ENCODE data around the gene TMEM205.
"Not testable (repeated sequence)": the region's sequence is repeated elsewhere in the genome, so short reads cannot be mapped to it uniquely, and the experiment has no call there.

Gene TMEM205

DNA sequence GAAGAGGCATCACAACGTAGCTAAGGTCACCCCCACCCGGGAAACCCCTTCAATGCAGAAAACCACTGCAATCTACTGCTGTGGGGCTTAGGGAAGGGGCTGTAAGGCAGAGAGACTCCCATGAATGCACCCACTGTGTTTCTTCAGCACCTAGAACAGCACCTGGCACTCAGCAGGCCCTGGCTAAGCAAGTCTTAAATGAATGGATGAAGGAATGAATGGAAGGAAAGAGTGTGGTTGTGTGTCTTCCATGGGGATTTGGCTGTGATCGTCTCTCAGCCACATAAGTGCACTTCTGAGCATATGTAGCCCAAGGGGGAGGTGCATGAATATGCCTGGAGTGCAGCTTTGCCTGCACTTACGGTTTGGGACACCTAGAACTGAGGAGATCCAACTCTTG, 3.1 kb upstream of the TMEM205 start:
- CTCF ChIA-PET = interaction anchor here (0.6 to 1.1 kb wide), 2 partner anchors 55 to 136 kb away, joined by 3 read pairs; no protein-coding TSS in a partner anchor
- no peak for TF ChIP-seq TARDBP (IDR thresholded peaks at IDR 0.05)
- TF ChIP-seq SP1 (IDR thresholded peaks at IDR 0.05) = no peak
- no peak for TF ChIP-seq HDGF (IDR thresholded peaks at IDR 0.05; ENCODE audit: borderline replicate concordance)
- no peak for TF ChIP-seq FOXA1 (IDR thresholded peaks at IDR 0.05)
- no peak for TF ChIP-seq LEF1 (IDR thresholded peaks at IDR 0.05; ENCODE audit: borderline replicate concordance)
- no peak for TF ChIP-seq NFRKB (IDR thresholded peaks at IDR 0.05)
- no peak for TF ChIP-seq L3MBTL2 (conservative IDR thresholded peaks at IDR 0.05)
- no peak for TF ChIP-seq ARNT (IDR thresholded peaks at IDR 0.05)
- TF ChIP-seq CTBP1 (IDR thresholded peaks at IDR 0.05; ENCODE audit: borderline replicate concordance) = no peak
- TF ChIP-seq FOXM1 (IDR thresholded peaks at IDR 0.05; ENCODE audit: borderline replicate concordance) = no peak
- no peak for TF ChIP-seq ELF4 (IDR thresholded peaks at IDR 0.05)
- no peak for TF ChIP-seq BHLHE40 (IDR thresholded peaks at IDR 0.05; ENCODE audit: borderline replicate concordance)
- POLR2A ChIA-PET = no interaction called here
- DNase-seq (ENCODE audit: extremely low spot score) = no peak

DNA sequence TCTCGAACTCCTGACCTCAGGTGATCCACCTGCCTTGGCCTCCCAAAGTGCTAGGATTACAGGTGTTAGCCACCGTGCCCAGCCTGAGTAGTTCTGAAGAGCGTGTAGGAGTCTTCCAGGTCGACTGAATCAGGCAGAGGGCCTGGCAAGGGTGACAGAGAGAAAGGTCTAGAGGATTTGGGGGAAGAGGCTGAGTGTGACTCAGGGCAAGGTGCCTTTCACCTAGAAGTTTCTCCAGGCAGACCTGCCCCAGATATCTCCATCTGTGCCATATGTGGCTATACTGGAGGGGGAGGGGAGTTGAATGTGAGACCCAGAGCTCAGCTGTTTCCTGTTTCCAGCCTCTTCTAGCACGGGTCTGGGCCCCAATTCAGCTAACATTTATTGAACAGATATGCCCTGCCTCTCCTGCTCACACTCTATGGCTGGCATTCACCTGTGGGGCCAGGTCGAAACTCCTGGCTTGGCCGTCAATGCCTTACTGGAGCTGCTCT, 1.5 kb upstream of the TMEM205 start:
- ChIA-PET POLR2A (interaction anchor here (2.0 to 3.3 kb wide), 3 partner anchors 25 to 36 kb away, joined by 6 to 20 read pairs (median 10); partner anchors contain the start of genes EPOR and SWSAP1), CTCF (no interaction called here)
- no peak for DNase-seq (ENCODE audit: extremely low spot score)
- TF ChIP-seq TARDBP (IDR thresholded peaks at IDR 0.05) (no peak), SUZ12 (IDR thresholded peaks at IDR 0.05) (no peak), ZNF384 (IDR thresholded peaks at IDR 0.05) (no peak), FOXM1 (IDR thresholded peaks at IDR 0.05; ENCODE audit: borderline replicate concordance) (no peak), ARNT (IDR thresholded peaks at IDR 0.05) (no peak), SP1 (IDR thresholded peaks at IDR 0.05) (no peak), ELF4 (IDR thresholded peaks at IDR 0.05) (no peak), L3MBTL2 (conservative IDR thresholded peaks at IDR 0.05) (no peak), CTBP1 (IDR thresholded peaks at IDR 0.05; ENCODE audit: borderline replicate concordance) (no peak), LEF1 (IDR thresholded peaks at IDR 0.05; ENCODE audit: borderline replicate concordance) (no peak)
- TF ChIP-seq, protein P1, sequence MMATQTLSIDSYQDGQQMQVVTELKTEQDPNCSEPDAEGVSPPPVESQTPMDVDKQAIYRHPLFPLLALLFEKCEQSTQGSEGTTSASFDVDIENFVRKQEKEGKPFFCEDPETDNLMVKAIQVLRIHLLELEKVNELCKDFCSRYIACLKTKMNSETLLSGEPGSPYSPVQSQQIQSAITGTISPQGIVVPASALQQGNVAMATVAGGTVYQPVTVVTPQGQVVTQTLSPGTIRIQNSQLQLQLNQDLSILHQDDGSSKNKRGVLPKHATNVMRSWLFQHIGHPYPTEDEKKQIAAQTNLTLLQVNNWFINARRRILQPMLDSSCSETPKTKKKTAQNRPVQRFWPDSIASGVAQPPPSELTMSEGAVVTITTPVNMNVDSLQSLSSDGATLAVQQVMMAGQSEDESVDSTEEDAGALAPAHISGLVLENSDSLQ (IDR thresholded peaks at IDR 0.05) = no peak

DNA sequence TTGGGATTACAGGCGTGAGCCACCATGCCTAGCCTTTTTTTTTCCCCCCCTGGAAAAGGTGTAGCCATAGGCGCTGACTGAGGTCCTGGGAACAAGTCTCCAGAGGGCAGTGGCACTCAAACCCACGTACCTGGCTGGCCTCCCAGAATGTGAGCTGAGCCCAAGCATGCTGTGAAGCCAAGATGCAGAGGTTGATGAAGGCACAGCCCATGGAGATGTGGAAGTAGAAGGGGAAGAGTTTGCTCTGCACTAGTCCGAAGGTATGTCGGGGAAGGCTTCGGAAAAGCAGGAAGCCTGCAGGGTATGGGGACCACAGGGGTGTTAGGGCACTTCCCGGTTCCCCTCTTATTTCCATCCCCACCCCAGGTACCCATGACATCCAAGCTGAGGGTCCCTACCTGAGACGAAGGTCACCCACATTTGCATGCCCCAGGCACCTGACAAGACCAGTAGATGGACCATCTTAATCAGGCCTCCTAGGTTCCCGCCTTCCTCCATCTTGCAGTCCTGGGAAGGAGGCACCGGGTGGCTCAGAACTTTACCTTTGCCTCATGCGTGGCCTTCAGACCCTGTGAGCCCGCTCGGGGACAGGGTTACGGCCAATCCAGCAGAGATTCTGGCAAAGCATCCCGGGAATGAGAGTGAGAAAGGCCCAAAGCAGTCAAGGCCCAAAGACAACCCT, 805 bp downstream of the TMEM205 start:
- no peak for TF ChIP-seq L3MBTL2 (conservative IDR thresholded peaks at IDR 0.05)
- TF ChIP-seq, protein P1 (IDR thresholded peaks at IDR 0.05) = no peak
- TF ChIP-seq SUZ12 (IDR thresholded peaks at IDR 0.05) = no peak
- TF ChIP-seq ELF4 (IDR thresholded peaks at IDR 0.05) = no peak
- no peak for TF ChIP-seq ZNF384 (IDR thresholded peaks at IDR 0.05)
- no peak for TF ChIP-seq FOXA1 (IDR thresholded peaks at IDR 0.05)
- TF ChIP-seq TARDBP (IDR thresholded peaks at IDR 0.05) = no peak
- DNase-seq (ENCODE audit: extremely low spot score) = no peak
- ChIA-PET POLR2A (interaction anchor here (0.9 to 3.3 kb wide), 5 partner anchors 12 to 51 kb away, joined by 3 to 20 read pairs (median 8); partner anchors contain the start of gene SWSAP1), CTCF (interaction anchor here (0.7 to 1.9 kb wide), 4 partner anchors 33 to 89 kb away, joined by 3 to 7 read pairs (median 4); partner anchors contain the start of gene ODAD3)

DNA sequence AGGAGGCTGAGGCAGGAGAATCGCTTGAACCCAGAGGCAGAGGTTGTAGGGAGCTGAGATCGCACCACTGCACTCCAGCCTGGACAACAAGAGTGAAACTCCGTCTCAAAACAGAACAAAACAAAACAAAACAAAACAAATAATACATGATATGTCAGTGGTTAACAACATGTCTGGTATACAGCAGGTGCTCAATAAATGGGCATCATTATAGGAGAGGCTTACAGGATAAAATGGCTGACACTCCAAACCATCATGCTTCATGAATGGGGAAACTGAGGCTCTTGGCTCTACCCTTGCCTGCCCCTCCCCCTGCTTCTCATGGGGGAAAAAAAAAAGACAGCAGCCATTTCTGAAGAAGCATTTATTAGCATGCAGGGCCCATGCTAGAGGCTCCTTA, 3.6 kb downstream of the TMEM205 start:
- DNase-seq (ENCODE audit: extremely low spot score) = no peak
- CTCF ChIA-PET = no interaction called here
- TF ChIP-seq L3MBTL2 (conservative IDR thresholded peaks at IDR 0.05) (no peak), FOXM1 (IDR thresholded peaks at IDR 0.05; ENCODE audit: borderline replicate concordance) (no peak), ELF4 (IDR thresholded peaks at IDR 0.05) (no peak), ARNT (IDR thresholded peaks at IDR 0.05) (no peak)
- POLR2A ChIA-PET = interaction anchor here (2.6 kb wide), 1 partner anchor 33 kb away, joined by 16 read pairs; the partner anchor contains the start of gene SWSAP1

DNA sequence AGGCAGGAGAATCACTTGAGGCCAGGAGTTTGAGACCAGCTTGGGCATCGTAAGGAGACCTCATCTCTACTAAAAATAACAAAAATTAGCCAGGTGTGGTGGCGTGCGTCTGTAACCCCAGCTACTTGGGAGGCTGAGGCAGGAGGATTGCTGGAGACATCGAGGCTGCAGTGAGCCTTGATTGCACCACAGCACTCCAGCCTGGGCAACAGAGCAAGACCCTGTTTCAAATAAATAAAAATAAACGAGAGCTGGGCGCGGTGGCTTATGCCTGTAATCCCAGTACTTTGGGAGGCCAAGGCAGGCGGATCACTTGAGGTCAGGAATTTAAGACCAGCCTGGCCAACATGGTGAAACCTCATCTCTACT, 6.0 kb downstream of the TMEM205 start:
- CTCF ChIA-PET; DNase-seq (ENCODE audit: extremely low spot score): not testable (repeated sequence)
- POLR2A ChIA-PET = interaction anchor here (1.0 to 1.1 kb wide), 3 partner anchors 35 to 41 kb away, joined by 4 to 6 read pairs (median 5); partner anchors contain the start of gene SWSAP1

DNA sequence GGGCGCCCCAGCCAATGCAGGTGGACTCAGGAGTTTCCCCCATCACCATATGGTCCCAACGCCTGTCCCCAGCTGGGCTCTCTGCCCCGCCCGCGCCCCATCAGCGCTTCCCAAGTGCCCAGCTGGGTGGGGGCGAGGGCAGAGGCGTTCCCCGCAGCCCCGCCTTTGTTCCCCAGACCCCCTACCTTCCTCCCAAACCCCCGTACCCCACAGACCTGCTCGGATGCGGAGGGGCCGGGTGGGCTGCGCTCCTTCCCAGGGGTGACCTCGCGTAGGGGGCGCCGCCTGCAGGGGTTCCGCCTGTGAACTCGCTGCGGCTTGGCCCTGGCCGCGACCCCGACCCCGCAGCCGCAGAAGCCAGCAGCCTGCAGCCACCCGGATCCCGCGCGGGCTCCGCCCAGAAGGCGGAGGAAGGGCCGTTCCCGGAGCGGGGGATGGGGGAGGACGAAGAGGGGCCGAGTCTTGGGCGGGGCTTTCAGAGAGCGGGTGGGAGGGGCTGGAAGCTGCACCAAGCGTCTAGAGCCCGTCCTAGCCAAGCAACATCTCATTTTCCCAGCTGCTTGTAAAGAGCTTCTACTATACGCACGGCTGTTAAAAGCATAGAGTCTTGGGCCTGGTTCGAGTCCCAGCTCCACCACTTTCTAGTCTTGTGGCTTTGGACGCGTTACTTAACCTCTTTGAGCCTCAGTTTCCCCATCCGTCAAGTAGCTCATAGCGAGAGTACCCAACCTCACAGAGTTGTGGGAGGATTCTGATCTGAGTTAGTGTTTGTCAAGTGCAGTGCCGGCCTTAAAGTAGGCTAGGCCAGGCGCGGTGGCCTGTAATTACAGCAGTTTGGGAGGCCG, 6.6 kb downstream of the TMEM205 start, which contains the start of gene RAB3D:
TSS of gene RAB3D (minus strand) at position 404 of the 845 bp plus-strand sequence. CDS start 2,258 bp downstream, outside the sequence.
- DNase-seq (ENCODE audit: extremely low spot score) = peak; percentile 94
- ChIA-PET POLR2A (interaction anchor here (1.0 to 1.3 kb wide), 4 partner anchors 15 to 42 kb away, joined by 4 to 6 read pairs (median 4); partner anchors contain the start of gene SWSAP1), CTCF (no interaction called here)
- no peak for TF ChIP-seq FOXA1 (IDR thresholded peaks at IDR 0.05)
- no peak for TF ChIP-seq LEF1 (IDR thresholded peaks at IDR 0.05; ENCODE audit: borderline replicate concordance)
- TF ChIP-seq L3MBTL2 (conservative IDR thresholded peaks at IDR 0.05) = no peak

Measured in HEK293T (cell line).